ENCODE data around the gene CD22.

Gene CD22

GRCh38 chr19:35330475-35330874 lies 1.5 kb downstream of the CD22 start:
- DNase-seq, result no peak
- no peak overlapping the region for H2AFZ ChIP-seq (ENCODE audit: low read length)
- H3K79me2 ChIP-seq (ENCODE audit: low read length), result no peaks in the 10 kb centered on the region
- H3K36me3 ChIP-seq (replicated peaks; ENCODE audit: insufficient read depth, low read length), result no peaks in the 10 kb centered on the region
- no peaks in the 10 kb centered on the region for H3K9me3 ChIP-seq (replicated peaks; ENCODE audit: insufficient read depth, low read length)
- H3K4me1 ChIP-seq (ENCODE audit: low read length), result no peaks in the 10 kb centered on the region
- H3K9me2 ChIP-seq (replicated peaks; ENCODE audit: insufficient read depth, low read length), result no peaks in the 10 kb centered on the region
- peaks cover 86% of the 10 kb centered on the region for H3K27me3 ChIP-seq (replicated peaks; ENCODE audit: insufficient read depth, low read length)
- TF ChIP-seq EZH2phosphoT487 (IDR thresholded peaks at IDR 0.05; ENCODE audit: low read length), result no peak
- no peak for TF ChIP-seq EZH2 (optimal IDR thresholded peaks at IDR 0.05; ENCODE audit: low read depth, low read length)
- no peak for TF ChIP-seq CTCF (IDR thresholded peaks at IDR 0.05; ENCODE audit: low read length)
- no peak overlapping the region for H3K4me2 ChIP-seq (ENCODE audit: low read depth, low read length)
- no peak overlapping the region for H3K4me3 ChIP-seq (ENCODE audit: low read length)
- H3K27ac ChIP-seq (ENCODE audit: low read length), result no peak overlapping the region
- H3F3A ChIP-seq (ENCODE audit: insufficient read depth, low read length), result no peaks in the 10 kb centered on the region
- H3K9ac ChIP-seq (ENCODE audit: low read length), result no peak overlapping the region
- H4K20me1 ChIP-seq (ENCODE audit: insufficient read depth, low read length), result no peaks in the 10 kb centered on the region

GRCh38 chr19:35331551-35332214 lies 2.7 kb downstream of the CD22 start:
- H3K9ac ChIP-seq (ENCODE audit: low read length), result no peak overlapping the region

GRCh38 chr19:35332817-35333216 lies 3.8 kb downstream of the CD22 start:
- peaks cover 86% of the 10 kb centered on the region for H3K27me3 ChIP-seq (replicated peaks; ENCODE audit: insufficient read depth, low read length)
- H3K9me2 ChIP-seq (replicated peaks; ENCODE audit: insufficient read depth, low read length), result no peaks in the 10 kb centered on the region
- no peaks in the 10 kb centered on the region for H3F3A ChIP-seq (ENCODE audit: insufficient read depth, low read length)
- H3K4me3 ChIP-seq (ENCODE audit: low read length), result no peak overlapping the region
- no peak overlapping the region for H3K4me2 ChIP-seq (ENCODE audit: low read depth, low read length)
- no peaks in the 10 kb centered on the region for H3K79me2 ChIP-seq (ENCODE audit: low read length)
- H4K20me1 ChIP-seq (ENCODE audit: insufficient read depth, low read length), result no peaks in the 10 kb centered on the region
- no peak for DNase-seq
- no peak overlapping the region for H3K9ac ChIP-seq (ENCODE audit: low read length)
- no peaks in the 10 kb centered on the region for H3K4me1 ChIP-seq (ENCODE audit: low read length)
- no peak for TF ChIP-seq EZH2 (optimal IDR thresholded peaks at IDR 0.05; ENCODE audit: low read depth, low read length)
- no peak for TF ChIP-seq EZH2phosphoT487 (IDR thresholded peaks at IDR 0.05; ENCODE audit: low read length)
- no peaks in the 10 kb centered on the region for H3K9me3 ChIP-seq (replicated peaks; ENCODE audit: insufficient read depth, low read length)
- H2AFZ ChIP-seq (ENCODE audit: low read length), result no peak overlapping the region
- no peak overlapping the region for H3K27ac ChIP-seq (ENCODE audit: low read length)
- H3K36me3 ChIP-seq (replicated peaks; ENCODE audit: insufficient read depth, low read length), result no peaks in the 10 kb centered on the region

More at GRCh38 chr19:35331551-35332214, 2.7 kb downstream of the CD22 start:
- Histone ChIP-seq H3K79me2 (ENCODE audit: low read length) (no peaks in the 10 kb centered on the region), H3F3A (ENCODE audit: insufficient read depth, low read length) (no peaks in the 10 kb centered on the region), H3K27ac (ENCODE audit: low read length) (no peak overlapping the region), H3K27me3 (replicated peaks; ENCODE audit: insufficient read depth, low read length) (peaks cover 86% of the 10 kb centered on the region), H2AFZ (ENCODE audit: low read length) (no peak overlapping the region), H3K9me3 (replicated peaks; ENCODE audit: insufficient read depth, low read length) (no peaks in the 10 kb centered on the region), H3K9me2 (replicated peaks; ENCODE audit: insufficient read depth, low read length) (no peaks in the 10 kb centered on the region), H3K4me3 (ENCODE audit: low read length) (no peak overlapping the region), H4K20me1 (ENCODE audit: insufficient read depth, low read length) (no peaks in the 10 kb centered on the region), H3K4me2 (ENCODE audit: low read depth, low read length) (no peak overlapping the region), H3K4me1 (ENCODE audit: low read length) (no peaks in the 10 kb centered on the region), H3K36me3 (replicated peaks; ENCODE audit: insufficient read depth, low read length) (no peaks in the 10 kb centered on the region)
- no peak for DNase-seq
- TF ChIP-seq EZH2 (optimal IDR thresholded peaks at IDR 0.05; ENCODE audit: low read depth, low read length), result no peak
- no peak for TF ChIP-seq CTCF (IDR thresholded peaks at IDR 0.05; ENCODE audit: low read length)
- no peak for TF ChIP-seq EZH2phosphoT487 (IDR thresholded peaks at IDR 0.05; ENCODE audit: low read length)

- Histone ChIP-seq H2AFZ (ENCODE audit: low read length) (no peak overlapping the region), H3K27ac (ENCODE audit: low read length) (no peak overlapping the region), H3K9me2 (replicated peaks; ENCODE audit: insufficient read depth, low read length) (no peaks in the 10 kb centered on the region), H3K9me3 (replicated peaks; ENCODE audit: insufficient read depth, low read length) (no peaks in the 10 kb centered on the region), H4K20me1 (ENCODE audit: insufficient read depth, low read length) (no peaks in the 10 kb centered on the region), H3K36me3 (replicated peaks; ENCODE audit: insufficient read depth, low read length) (no peaks in the 10 kb centered on the region), H3K79me2 (ENCODE audit: low read length) (no peaks in the 10 kb centered on the region), H3K4me2 (ENCODE audit: low read depth, low read length) (no peak overlapping the region), H3F3A (ENCODE audit: insufficient read depth, low read length) (no peaks in the 10 kb centered on the region), H3K4me3 (ENCODE audit: low read length) (no peak overlapping the region), H3K9ac (ENCODE audit: low read length) (no peak overlapping the region), H3K4me1 (ENCODE audit: low read length) (no peaks in the 10 kb centered on the region), H3K27me3 (replicated peaks; ENCODE audit: insufficient read depth, low read length) (peaks cover 92% of the 10 kb centered on the region)
- no peak for TF ChIP-seq EZH2phosphoT487 (IDR thresholded peaks at IDR 0.05; ENCODE audit: low read length)
- no peak for DNase-seq
These were observed 5.3 kb downstream of the CD22 start for GRCh38 chr19:35334144-35334753.
